ENCODE results near the gene AGBL1. TPM values are rescaled to one million over a fixed set of nuclear protein-coding genes. Genes with fewer than 3 reads are reported as not detected.

AGBL1 gene
- total and polyA plus RNA-seq, 4 donors = 0.08 to 147 (median 4.7) TPM

DNA sequence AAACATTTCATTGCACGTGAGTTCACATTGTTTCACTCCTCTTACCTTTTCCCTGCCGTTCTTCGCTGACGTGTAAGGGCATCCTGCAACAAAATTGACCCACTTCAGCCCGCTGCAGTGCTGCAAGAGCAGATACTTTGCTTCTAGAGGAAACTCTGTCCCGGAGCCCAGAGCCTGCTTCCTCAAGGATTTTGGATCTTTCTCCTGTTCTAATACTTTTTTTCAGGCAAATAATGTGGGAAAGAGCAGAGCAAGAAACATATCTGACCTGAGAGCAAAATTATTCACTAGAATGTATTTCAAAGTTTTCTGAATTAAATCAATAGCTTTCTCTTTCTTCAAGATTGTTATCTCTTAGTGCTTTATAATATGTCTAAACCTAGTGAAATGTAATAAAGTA lies 303.9 kb downstream of the AGBL1 start:
- Histone ChIP-seq H3K9ac (ENCODE audit: insufficient read depth in 1 of 2, low read length in 2 of 2) (no peak overlapping the region), H3K36me3 (ENCODE audit: control insufficient read depth in 4 of 4, insufficient read depth in 4 of 4, low read length in 4 of 4) (no peaks in the 10 kb centered on the region), H3K4me3 (no peak overlapping the region), H3K27me3 (ENCODE audit: control insufficient read depth in 3 of 3, insufficient read depth in 3 of 3, low read length in 2 of 3) (no peaks in the 10 kb centered on the region), H3K27ac (ENCODE audit: low read depth in 1 of 2, low read length in 1 of 2) (no peak overlapping the region), H3K4me1 (ENCODE audit: control insufficient read depth in 5 of 5, insufficient read depth in 5 of 5, low read length in 5 of 5) (no peaks in the 10 kb centered on the region), H3K9me3 (ENCODE audit: control insufficient read depth in 4 of 4, insufficient read depth in 3 of 4, low read length in 3 of 4) (no peaks in the 10 kb centered on the region)
- 91 to 93% methylated on average over 6 of the region's 6 CpGs for WGBS, 2 donors
- DNase-seq (no peak), ATAC-seq (ENCODE audit: insufficient read depth, low FRiP score) (no peak)
- TF ChIP-seq, protein P1, sequence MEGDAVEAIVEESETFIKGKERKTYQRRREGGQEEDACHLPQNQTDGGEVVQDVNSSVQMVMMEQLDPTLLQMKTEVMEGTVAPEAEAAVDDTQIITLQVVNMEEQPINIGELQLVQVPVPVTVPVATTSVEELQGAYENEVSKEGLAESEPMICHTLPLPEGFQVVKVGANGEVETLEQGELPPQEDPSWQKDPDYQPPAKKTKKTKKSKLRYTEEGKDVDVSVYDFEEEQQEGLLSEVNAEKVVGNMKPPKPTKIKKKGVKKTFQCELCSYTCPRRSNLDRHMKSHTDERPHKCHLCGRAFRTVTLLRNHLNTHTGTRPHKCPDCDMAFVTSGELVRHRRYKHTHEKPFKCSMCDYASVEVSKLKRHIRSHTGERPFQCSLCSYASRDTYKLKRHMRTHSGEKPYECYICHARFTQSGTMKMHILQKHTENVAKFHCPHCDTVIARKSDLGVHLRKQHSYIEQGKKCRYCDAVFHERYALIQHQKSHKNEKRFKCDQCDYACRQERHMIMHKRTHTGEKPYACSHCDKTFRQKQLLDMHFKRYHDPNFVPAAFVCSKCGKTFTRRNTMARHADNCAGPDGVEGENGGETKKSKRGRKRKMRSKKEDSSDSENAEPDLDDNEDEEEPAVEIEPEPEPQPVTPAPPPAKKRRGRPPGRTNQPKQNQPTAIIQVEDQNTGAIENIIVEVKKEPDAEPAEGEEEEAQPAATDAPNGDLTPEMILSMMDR (IDR thresholded peaks at IDR 0.05; ENCODE audit: control extremely low read depth, extremely low read depth) = no peak

DNA sequence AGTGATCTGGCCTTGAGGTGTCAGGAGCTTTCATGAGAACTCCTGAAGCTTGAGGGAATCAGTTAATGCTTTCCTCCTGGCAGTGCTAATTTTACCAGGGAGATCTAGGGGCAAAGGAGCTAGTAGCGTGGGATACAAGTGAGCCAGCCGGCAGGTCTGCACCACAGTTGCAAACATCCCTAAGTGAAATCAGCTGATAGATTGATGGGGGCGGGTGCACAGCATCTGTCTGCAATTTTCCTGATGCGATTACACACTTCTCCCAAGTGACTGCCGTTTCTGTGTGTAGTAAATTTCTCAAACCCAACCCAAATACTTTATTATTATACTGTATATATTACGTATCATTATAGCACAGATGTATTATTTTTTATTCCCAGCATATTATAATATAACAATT lies 304.5 kb downstream of the AGBL1 start:
- DNase-seq = no peak
- H3K4me3 ChIP-seq = no peak overlapping the region
- ATAC-seq (ENCODE audit: insufficient read depth, low FRiP score) = no peak
- H3K27me3 ChIP-seq (ENCODE audit: control insufficient read depth in 3 of 3, insufficient read depth in 3 of 3, low read length in 2 of 3) = no peaks in the 10 kb centered on the region
- H3K27ac ChIP-seq (ENCODE audit: low read depth in 1 of 2, low read length in 1 of 2) = no peak overlapping the region
- H3K9ac ChIP-seq (ENCODE audit: insufficient read depth in 1 of 2, low read length in 2 of 2) = no peak overlapping the region
- H3K36me3 ChIP-seq (ENCODE audit: control insufficient read depth in 4 of 4, insufficient read depth in 4 of 4, low read length in 4 of 4) = no peaks in the 10 kb centered on the region
- H3K4me1 ChIP-seq (ENCODE audit: control insufficient read depth in 5 of 5, insufficient read depth in 5 of 5, low read length in 5 of 5) = no peaks in the 10 kb centered on the region
- TF ChIP-seq, protein P1 (IDR thresholded peaks at IDR 0.05; ENCODE audit: control extremely low read depth, extremely low read depth) = no peak
- 78 to 83% methylated on average over 6 of the region's 6 CpGs for WGBS, 2 donors
- H3K9me3 ChIP-seq (ENCODE audit: control insufficient read depth in 4 of 4, insufficient read depth in 3 of 4, low read length in 3 of 4) = no peaks in the 10 kb centered on the region

DNA sequence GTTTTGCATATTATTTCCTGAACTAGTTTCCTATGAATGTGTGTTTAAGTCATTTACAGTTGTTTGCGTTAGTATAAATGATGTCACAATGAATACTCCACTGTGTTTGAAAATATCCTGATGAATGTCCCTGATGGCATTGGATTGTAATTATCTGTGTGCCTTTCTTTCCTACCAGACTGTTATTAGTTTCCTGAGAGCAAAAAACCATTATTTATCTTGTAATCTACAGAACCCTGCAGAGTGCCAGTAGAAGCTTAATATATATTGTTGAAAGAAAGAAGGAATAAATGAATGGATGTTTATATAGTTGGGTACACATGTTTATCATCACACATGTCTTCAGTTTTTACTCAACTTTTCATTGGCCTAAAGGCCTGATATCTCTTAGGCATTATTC lies 312.6 kb downstream of the AGBL1 start:
- no peak overlapping the region for H3K4me3 ChIP-seq
- no peak overlapping the region for H3K27ac ChIP-seq (ENCODE audit: low read depth in 1 of 2, low read length in 1 of 2)
- no peaks in the 10 kb centered on the region for H3K9me3 ChIP-seq (ENCODE audit: control insufficient read depth in 4 of 4, insufficient read depth in 3 of 4, low read length in 3 of 4)
- H3K36me3 ChIP-seq (ENCODE audit: control insufficient read depth in 4 of 4, insufficient read depth in 4 of 4, low read length in 4 of 4) = no peaks in the 10 kb centered on the region
- WGBS, 2 donors = 76 to 81% methylated on average over 1 of the region's 1 CpG
- no peaks in the 10 kb centered on the region for H3K4me1 ChIP-seq (ENCODE audit: control insufficient read depth in 5 of 5, insufficient read depth in 5 of 5, low read length in 5 of 5)
- no peak for DNase-seq
- no peak for ATAC-seq (ENCODE audit: insufficient read depth, low FRiP score)
- TF ChIP-seq, protein P1 (IDR thresholded peaks at IDR 0.05; ENCODE audit: control extremely low read depth, extremely low read depth) = no peak
- H3K9ac ChIP-seq (ENCODE audit: insufficient read depth in 1 of 2, low read length in 2 of 2) = no peak overlapping the region
- H3K27me3 ChIP-seq (ENCODE audit: control insufficient read depth in 3 of 3, insufficient read depth in 3 of 3, low read length in 2 of 3) = no peaks in the 10 kb centered on the region

DNA sequence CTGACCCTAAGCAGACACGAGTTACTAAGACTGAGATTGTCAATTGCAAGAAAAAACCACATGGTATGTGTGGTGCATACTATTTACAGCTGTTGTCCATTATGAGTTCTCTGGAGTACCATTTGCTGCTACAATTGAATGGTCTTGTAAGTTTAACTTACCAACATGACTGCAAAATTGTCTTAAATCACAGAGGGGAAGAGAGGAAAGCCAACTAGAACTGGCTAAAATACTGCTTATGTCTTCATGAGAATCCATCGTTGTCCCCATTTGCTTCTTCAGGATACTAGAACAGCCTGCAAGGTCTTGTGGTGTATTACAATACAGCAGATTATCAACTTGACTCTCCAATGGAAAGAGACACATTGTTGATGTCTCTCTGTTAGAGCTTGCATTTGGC lies 313.2 kb downstream of the AGBL1 start:
- no peaks in the 10 kb centered on the region for H3K9me3 ChIP-seq (ENCODE audit: control insufficient read depth in 4 of 4, insufficient read depth in 3 of 4, low read length in 3 of 4)

More for the DNA sequence above, 313.2 kb downstream of the AGBL1 start:
- Histone ChIP-seq H3K27ac (ENCODE audit: low read depth in 1 of 2, low read length in 1 of 2) (no peak overlapping the region), H3K4me1 (ENCODE audit: control insufficient read depth in 5 of 5, insufficient read depth in 5 of 5, low read length in 5 of 5) (no peaks in the 10 kb centered on the region), H3K9ac (ENCODE audit: insufficient read depth in 1 of 2, low read length in 2 of 2) (no peak overlapping the region), H3K27me3 (ENCODE audit: control insufficient read depth in 3 of 3, insufficient read depth in 3 of 3, low read length in 2 of 3) (no peaks in the 10 kb centered on the region), H3K36me3 (ENCODE audit: control insufficient read depth in 4 of 4, insufficient read depth in 4 of 4, low read length in 4 of 4) (no peaks in the 10 kb centered on the region), H3K4me3 (no peak overlapping the region)
- WGBS, 2 donors = 75 to 83% methylated on average over 2 of the region's 2 CpGs
- no peak for DNase-seq
- no peak for ATAC-seq (ENCODE audit: insufficient read depth, low FRiP score)
- TF ChIP-seq, protein P1 (IDR thresholded peaks at IDR 0.05; ENCODE audit: control extremely low read depth, extremely low read depth) = no peak
